GM18519 (cell line): ENCODE measurements around the gene LTBP2.
"Not testable (repeated sequence)": the region's sequence is repeated elsewhere in the genome, so short reads cannot be mapped to it uniquely, and the experiment has no call there.

Source experiments
- ATAC-seq: cut with Tn5 transposase; IDR thresholded peaks from one replicate; pipeline ENCODE4 v1.9.1; 2021; ENCODE audit warnings: mild to moderate bottlenecking, moderate library complexity; ENCODE audit not compliant: unreplicated experiment, low FRiP score

LTBP2 gene

GRCh38 chr14:74464785-74465184 lies 147.3 kb downstream of the LTBP2 start:
- no peak for ATAC-seq

- no peak for ATAC-seq
Observed at GRCh38 chr14:74463697-74464096, 148.3 kb downstream of the LTBP2 start.

- no peak for ATAC-seq
Observed at GRCh38 chr14:74462993-74463392, 149.0 kb downstream of the LTBP2 start.

- ATAC-seq = no peak
Observed at GRCh38 chr14:74459976-74460375, 152.1 kb downstream of the LTBP2 start.

GRCh38 chr14:74459289-74459946 lies 152.6 kb downstream of the LTBP2 start:
- ATAC-seq = no peak

GRCh38 chr14:74457565-74457895 lies 154.5 kb downstream of the LTBP2 start:
- no peak for ATAC-seq

- ATAC-seq = no peak
Observed at GRCh38 chr14:74456684-74457564, 155.1 kb downstream of the LTBP2 start.

GRCh38 chr14:74454397-74454796 lies 157.6 kb downstream of the LTBP2 start:
- ATAC-seq = not testable (repeated sequence)
